HK-2 (cell line): ENCODE results near the gene EIF4ENIF1.
"Not testable (repeated sequence)": the region's sequence is repeated elsewhere in the genome, so short reads cannot be mapped to it uniquely, and the experiment has no call there.

Experiments
- DNase-seq: peaks from one replicate; pipeline ENCODE4 v3.0.0-alpha.2; 2018; ENCODE audit not compliant: unreplicated experiment

Gene EIF4ENIF1, protein sequence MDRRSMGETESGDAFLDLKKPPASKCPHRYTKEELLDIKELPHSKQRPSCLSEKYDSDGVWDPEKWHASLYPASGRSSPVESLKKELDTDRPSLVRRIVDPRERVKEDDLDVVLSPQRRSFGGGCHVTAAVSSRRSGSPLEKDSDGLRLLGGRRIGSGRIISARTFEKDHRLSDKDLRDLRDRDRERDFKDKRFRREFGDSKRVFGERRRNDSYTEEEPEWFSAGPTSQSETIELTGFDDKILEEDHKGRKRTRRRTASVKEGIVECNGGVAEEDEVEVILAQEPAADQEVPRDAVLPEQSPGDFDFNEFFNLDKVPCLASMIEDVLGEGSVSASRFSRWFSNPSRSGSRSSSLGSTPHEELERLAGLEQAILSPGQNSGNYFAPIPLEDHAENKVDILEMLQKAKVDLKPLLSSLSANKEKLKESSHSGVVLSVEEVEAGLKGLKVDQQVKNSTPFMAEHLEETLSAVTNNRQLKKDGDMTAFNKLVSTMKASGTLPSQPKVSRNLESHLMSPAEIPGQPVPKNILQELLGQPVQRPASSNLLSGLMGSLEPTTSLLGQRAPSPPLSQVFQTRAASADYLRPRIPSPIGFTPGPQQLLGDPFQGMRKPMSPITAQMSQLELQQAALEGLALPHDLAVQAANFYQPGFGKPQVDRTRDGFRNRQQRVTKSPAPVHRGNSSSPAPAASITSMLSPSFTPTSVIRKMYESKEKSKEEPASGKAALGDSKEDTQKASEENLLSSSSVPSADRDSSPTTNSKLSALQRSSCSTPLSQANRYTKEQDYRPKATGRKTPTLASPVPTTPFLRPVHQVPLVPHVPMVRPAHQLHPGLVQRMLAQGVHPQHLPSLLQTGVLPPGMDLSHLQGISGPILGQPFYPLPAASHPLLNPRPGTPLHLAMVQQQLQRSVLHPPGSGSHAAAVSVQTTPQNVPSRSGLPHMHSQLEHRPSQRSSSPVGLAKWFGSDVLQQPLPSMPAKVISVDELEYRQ

DNA sequence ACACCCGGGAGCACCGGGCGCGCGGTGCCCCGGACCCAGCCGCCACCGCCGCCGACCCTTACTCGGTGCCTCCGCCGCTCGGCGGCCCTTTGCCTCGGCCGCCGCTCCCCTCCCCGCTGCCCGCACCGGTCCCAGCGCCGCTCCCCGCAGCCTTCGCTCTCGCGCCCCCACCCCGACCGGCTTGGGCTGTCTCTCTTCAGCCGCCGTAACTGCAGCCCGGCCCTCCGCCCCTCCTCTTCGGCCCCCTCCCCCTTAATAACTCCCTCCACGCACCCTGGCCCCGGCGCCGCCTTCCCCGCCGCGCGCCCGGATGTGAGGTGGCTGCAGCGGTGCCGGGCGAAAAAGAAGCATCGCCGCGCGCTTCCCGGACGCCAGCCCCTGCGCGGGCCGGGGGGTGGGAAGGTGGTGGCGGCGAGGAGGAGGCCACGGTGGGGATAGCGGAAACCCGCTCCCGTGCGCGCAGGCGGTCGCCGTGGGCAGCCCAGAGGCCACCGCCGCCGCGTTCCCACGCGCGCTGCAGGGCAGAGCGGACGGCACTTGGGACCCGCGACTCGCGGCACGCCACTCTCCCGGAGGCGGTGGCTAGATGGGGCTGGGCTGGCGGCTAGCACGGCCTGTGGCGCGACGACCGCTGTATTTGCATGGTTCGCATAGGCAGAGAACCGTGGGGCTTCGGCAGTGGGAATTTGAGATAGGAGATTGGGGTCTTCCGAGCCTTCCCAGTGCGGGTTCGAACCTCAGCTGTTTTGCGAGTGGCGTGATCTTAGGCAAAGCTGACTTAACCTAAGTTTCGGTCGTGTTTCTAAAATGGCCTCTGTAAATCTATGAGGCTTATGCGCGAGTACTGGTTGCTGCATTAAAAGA is at the start of gene EIF4ENIF1:
Gene EIF4ENIF1, minus strand, starts transcription at position 211 of the 864 bp plus-strand sequence. CDS start 1,124 bp downstream, outside the sequence.
- peak; percentile 79 for DNase-seq

DNA sequence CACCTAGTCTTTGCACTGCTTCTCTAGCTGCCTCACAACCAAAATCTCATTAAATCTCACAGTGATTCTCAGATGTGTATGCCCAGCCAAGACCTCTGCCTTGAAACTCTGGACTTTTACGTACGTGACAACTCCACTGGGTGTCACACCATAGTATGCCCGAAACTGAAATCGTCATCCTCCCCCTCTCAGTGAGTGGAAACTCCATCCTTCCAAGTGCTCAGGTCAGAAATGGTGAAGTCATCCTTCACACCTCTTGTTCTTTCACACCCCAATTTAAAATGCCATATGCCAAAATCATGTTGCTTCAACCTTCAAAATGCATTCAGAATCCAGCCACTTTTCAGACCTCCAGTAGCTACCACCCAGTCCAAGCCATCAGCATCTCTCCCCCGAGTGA is 49.2 kb upstream of the EIF4ENIF1 start:
- no peak for DNase-seq

DNA sequence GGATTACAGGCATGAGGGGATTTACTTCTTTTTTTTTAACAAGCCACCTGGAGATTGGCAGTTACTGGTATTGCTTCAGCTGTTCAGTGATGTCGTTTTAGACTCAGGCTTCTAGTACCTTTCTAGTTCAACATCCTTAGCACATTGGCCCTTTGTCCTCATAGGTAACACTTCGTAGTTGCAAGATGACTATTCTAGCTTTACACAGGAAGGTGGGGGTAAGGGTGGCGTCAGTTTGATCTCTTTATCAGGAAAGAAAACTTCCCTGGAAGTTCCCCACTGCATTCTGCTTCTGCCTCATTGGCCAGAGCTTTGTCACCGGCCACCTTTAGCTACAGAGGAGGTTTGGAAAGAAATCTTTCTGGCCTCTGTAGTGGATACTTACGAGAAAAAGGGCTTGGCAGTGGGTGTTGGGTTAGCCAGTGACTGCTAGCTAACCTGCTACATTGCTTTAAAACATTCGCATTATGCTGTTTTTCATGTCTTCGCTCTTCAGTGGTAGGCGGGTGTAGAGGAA is 47.4 kb upstream of the EIF4ENIF1 start:
- DNase-seq: no peak

DNA sequence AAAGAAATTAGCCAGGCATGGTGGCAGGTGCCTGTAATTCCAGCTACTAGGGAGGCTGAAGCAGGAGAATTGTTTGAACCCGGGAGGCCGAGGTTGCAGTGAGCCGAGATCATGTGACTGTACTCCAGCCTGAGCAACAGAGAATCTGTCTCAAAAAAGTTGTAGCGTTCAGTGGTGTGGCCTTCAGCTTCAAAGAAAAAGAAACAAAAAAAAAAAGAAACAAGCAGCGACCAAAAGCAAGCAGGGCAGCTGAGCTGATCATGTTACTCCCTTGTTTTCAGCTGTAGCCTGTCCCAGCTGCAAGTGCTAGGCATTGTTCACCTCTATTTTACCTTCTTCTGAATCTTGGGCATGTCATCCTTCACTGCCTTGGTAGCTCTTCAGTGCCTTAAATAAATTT is 43.7 kb upstream of the EIF4ENIF1 start:
- DNase-seq: no peak

DNA sequence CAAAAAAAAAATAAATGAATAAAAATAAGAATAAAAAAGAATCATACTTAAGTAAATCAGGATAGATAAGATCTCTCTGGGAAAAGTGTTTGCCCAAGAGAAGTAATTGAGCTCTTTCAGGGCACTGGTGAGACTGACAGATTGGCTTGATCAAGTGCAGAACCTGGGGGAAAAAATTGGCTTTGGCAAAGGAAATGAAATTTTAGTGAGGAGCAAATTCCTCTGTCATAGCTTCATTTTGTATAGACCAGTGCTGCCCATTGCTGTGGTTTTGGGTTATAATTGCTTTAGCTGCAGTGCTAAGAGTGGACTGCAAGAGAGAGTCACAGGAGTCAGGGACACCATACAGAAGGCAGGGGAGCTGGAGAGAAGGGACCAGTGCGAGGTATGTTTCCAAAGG is 42.4 kb upstream of the EIF4ENIF1 start:
- DNase-seq: no peak

DNA sequence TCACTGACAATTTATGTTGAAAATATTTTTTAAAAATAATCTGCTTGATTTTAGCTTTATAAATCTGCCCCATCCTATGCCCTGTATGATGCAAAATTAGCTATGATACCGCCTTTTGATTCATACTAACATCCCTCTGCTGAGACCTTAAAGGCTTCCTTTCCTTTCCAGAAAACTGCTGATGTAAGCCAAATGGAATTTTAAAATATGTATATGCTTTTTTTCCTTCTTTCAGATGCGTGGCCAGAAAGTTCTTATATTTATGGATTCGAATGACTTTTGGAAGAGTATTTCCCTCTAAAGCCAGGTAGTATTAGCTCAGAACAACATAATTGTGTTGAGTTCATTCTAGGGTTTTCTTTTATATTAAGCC is 41.2 kb upstream of the EIF4ENIF1 start:
- DNase-seq: no peak

DNA sequence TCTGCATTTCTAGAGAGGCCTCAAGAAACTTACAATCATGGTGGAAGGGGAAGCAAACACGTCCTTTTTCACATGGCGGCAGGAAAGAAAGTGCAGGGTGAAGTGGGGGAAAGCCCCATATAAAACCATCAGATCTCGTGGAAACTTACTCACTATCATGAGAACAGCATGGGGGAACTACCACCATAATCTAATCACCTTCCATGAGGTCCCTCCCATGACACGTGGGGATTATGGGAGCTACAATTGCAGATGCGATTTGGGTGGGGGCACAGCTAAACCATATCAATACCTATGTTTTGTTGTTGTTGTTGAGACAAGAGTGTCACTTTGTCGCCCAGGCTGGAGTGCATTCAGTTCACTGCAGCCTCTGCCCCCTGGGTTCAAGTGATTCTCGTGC is 36.6 kb upstream of the EIF4ENIF1 start:
- no peak for DNase-seq

DNA sequence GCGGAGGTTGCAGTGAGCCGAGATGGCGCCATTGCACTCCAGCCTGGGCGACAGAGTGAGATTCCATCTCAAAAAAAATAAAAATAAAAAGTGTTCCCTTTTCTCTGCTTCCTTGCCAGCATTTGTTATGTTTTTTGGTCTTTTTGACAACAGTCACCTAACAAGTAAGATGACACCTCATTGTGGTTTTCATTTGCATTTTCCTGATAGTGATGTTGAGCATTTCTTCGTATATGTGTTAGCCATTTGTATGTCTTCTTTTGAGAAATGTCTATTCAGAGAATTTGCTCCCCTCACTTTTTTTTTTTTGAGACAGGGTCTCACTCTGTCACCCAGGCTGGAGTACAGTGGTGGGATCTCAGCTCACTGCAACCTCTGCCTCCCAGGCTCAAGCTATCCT is 34.5 kb upstream of the EIF4ENIF1 start:
- DNase-seq: not testable (repeated sequence)

DNA sequence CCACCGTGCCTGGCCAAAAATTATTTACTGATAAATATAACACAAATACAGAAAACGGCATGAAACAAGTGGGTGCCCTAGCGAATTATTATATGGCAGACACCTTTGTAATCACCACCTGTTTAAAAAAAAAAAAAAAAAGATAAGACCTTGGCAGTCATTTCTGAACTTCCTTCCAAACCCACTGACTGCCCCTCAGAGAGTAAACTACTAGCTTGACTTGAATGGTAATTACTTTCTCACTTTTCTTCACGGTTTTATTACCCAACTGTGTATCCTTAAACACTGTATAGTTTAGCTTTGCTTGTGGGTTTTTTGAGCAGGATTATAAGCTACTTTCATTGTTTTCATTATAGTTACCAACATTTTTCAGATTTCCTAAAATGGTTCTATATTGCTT is 30.4 kb upstream of the EIF4ENIF1 start:
- no peak for DNase-seq

DNA sequence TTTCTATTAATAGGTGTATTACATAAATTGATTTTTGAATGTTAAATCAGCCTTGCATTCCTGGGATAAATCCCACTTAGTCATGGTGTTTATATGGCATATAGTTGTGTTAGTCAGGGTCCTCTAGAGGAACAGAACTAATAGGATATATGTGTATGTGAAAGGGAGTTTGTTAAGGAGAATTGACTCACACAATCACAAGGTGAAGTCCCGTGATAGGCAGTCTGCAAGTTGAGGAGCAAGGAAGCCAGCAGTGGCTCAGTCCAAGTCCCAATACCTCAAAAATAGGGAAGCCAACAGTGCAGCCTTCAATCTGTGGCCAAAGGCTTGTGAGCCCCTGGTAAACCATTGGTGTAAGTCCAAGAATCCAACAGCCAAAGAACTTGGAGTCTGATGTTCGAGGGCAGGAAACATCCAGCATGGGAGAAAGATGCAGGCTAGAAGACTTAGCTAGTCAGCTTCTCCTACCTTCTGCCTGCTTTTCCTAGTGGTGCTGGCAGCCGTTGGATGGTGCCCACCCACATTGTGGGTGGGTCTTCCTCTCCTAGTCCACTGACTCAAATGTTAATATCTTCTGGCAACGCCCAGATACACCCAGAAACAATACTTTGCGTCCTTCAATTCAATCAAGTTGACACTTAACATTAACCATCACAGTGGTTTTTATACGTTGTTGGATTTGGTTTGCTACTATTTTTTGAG is 19.6 kb upstream of the EIF4ENIF1 start:
- no peak for DNase-seq

DNA sequence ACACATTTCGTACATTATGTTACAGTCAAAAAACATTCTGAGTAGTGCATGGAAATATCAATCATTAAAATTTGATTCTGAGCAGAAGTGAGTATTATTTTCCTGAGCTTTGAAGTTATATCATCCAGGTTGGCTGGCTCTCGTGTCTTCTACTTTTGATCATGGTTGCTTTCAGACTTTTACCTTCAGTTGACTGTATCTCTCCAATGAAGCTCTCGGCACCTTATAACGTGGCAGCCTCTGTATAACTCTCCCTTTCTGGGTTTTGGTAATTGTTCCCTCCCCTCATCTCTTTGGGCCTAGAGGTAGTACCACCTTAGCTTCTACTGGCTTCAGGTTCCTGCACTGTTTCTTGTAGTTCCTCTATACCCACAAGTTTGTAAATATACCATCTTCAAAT is 18.9 kb upstream of the EIF4ENIF1 start:
- DNase-seq: no peak

DNA sequence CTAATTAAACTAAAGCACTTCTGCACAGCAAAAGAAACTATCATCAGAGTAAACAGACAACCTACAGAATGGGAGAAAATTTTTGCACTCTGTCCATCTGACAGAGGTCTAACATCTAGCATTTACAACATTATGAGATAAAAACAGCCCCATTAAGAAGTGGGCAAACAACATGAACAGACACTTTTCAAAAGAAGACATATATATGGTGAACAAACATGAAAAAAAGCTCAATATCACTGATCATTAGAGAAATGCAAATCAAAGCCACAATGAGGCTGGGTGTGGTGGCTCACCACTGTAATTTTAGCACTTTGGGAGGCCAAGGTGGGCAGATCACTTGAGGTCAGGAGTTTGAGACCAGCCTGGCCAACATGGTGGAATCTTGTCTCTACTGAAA is 17.9 kb upstream of the EIF4ENIF1 start:
- not testable (repeated sequence) for DNase-seq

DNA sequence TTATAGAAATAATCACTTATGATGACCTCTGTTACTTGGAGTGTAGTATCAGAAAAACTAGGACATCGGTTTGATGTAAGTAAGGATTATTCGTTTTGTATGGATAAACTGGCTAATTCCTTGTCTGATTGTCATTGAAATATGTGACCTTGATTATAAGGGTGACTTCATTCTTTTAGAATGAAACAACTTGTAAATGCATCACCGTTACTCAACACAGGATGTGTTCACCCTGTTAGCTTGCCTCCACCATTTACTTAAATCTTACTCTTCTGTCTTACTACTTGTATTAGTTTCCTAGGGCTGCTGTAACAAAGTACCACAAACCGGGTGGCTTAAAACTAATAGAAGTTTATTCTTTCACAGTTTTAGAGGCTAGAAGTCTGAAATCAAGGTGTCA is 14.6 kb upstream of the EIF4ENIF1 start:
- DNase-seq: no peak

DNA sequence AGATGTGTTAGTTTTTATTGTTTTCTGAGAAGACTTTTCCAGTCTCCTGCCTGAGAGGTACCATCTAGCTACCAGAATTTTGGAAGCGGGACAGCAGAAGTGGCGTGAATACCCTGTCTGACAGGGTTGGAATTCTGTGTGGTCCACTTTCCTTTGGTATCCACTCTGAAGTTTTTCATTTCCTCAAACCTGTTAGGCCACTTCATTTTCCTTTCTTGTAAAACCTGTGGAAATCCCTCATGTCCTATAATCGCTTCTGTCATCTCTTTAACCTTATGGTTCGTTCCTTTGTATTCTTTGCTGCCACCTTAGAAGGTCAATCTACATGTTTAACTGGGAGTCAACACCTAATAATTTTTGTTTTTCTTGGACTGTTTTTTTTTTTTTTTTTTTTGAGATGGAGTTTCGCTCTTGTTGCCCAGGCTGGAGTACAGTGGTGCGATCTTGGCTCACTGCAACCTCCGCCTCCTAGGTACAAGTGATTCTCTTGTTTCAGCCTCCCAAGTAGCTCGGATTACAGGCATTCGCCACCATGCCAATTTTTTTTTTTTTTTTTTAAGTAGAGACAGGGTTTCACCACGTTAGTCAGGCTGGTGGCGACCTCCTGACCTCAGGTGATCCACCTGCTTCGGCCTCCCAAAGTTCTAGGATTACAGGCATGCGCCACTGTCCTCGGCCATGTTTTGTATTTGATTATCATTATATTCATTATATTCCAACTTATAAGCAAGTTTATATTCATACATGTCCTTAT is 13.7 kb upstream of the EIF4ENIF1 start:
- DNase-seq: no peak

DNA sequence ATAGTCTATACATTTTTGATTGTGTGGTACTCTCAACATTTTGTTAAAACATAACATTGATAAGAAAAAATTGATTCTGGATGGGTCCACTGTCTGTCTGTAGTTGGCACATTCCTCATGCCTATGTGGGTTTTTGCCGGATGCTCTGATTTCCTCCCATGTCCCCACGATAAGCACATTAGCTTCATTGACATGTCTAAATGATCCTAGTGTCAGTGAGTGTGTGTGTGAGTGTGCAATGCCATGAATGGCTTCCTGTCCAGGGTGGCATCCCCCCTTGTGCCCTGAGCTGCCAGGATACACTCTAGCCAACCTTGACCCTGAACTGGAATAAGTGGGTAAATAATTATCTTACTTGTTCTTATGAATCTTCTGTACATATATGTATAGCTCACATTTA is 12.1 kb upstream of the EIF4ENIF1 start:
- no peak for DNase-seq

DNA sequence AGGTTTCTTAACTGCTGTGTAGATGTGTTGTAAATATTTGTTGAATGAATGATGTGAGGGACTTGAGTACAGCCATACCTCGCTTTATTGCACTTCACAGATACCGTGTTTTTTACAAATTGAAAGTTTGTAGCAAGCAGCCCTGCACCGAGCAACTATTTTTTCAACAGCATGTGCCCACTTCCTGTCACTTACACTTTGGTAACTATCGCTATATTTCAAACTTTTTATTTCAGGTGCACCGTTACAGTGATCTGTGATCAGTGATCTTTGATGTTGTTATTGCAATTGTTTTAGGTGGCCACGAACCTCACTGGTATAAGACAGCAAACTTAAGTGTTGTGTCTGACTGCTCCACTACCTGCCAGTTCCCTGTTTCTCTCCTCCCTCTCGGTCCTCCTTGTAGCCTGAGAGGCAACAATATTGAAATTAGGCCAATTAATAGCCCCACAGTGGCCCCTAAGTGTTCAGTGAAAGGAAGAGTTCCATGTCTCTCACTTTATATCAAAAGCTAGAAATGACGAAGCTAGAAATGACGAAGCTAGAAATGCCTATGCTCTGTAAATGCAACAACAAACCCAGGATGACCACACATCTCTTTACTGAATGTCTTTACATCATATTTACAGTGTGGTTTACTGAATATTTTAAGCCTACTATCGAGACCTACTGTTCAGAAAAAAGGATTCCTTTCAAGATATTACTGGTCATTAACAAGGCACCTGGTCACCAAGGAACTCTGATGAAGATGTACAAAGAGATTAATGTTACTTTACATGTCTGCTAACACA is 7.7 kb upstream of the EIF4ENIF1 start:
- no peak for DNase-seq

DNA sequence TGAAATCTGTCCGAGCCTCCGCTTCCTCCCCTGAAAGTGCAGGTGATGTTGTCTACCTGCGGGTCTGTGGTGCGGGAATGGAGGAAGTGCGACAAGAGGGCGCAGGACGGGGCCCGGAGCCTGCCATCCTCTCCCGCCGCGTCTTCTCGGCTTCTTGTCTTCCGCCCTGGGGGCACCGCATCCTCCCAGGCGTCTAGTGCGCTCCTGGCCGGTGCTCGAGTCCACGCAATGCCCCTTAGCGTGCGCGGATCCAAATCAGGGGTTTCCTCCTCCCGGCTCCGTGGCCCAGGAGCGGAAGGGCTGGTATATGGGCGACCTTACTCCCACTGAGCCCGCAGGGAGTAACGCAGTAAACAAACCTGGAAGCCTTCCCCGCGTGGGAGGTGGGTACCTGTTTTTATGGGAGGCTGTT is 7.1 kb upstream of the EIF4ENIF1 start:
- DNase-seq: no peak

DNA sequence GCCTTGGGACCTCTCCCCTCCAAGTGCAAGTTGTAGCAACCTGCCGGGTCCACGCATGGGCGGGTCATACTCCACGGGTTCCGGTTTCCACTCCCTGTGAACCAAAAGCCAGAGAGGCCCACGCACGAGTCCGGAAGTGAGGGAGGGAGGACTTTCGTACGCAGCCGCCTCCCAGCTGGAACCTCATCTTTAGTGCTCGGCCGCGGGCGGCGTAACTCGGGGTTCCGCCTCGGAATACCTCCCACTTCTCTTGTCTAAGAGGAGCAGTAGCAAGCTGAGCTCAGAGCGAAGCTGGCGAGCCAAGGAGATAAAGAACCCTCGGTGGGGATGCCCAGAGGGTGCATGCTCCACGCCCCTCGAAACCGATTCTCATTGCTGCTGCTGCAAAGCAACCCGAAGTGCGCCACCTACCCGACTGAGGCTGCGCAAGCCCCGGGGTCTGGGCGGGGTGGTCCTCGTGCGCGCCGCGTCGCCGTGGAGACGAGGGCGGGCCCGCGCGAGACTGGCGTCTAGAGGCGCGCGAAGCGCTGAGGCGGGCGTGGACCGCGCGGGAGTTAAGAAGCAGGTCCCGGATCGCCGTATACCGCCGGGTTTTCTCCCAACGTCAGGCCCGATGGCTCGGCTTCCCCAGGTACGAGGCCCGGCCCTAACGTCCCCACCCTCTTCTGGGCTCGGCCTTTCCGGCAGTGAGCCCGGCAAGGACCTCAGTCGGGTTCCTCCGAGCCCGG is 6.5 kb upstream of the EIF4ENIF1 start, which contains the start of gene SFI1:
Gene SFI1, plus strand, starts transcription at position 530 of the 728 bp plus-strand sequence. CDS start 11,749 bp downstream, outside the sequence.
- DNase-seq: peak; percentile 87
